Heart left ventricle (tissue), 13 donors: ENCODE measurements around the gene GNPTG.

Source experiments
- POLR2A ChIP-seq, 2 donors: fragments of 450-650 bp; IDR thresholded peaks; one replicate each; pipeline ENCODE4 v1.6.1; 2017; ENCODE audit warnings: antibody characterized with exemption in 2 of 2, mild to moderate bottlenecking in 2 of 2, moderate library complexity in 2 of 2
- TF ChIP-seq, protein P1 (sequence below), 12 donors: fragments of 200-600 bp; sonication (generic) in 4 of 12; IDR thresholded peaks; one replicate each; pipeline versions ENCODE4 v1.5.0 to v1.8.0; 2018 to 2022; ENCODE audit warnings: antibody characterized with exemption in 12 of 12, mild to moderate bottlenecking in 5 of 12
- donor health status: ischemic (EF 13 %, LVEDD 7.1; RV severe dilation, severe dysfunction).
- donor health status: DM: no; HTN: yes; CAD: no.
- donor health status: DM: no; HTN: no; CAD: no.
- donor health status: ischemic (EF 25% LVEDD 6.9; RV normal size, moderate dysfunction).
- donor health status: ischemic (EF 25% LVEDD 5.7; RV mildly dilated, moderate dysfunction).
- donor health status: ischemic (EF 35%, LVEDD 5.7; RV mildly dilated, moderate dysfunction).
- donor health status: nonischemic (EF 11% LVEDD 7.7; RV severe dilation, severe dysfunction).
- donor health status: DM: yes; HTN: yes; CAD: no.
- donor health status: PGD.
- donor health status: ischemic (EF 29% LVEDD 5.4; RV normal size, mild dysfunction).
- donor health status: nonischemic (EF 23%, LVEDD 6.1; RV moderate dilation, normal function).

GRCh38 chr16:1305823-1306222, 45.9 kb upstream of the GNPTG start:
- TF ChIP-seq, protein P1, sequence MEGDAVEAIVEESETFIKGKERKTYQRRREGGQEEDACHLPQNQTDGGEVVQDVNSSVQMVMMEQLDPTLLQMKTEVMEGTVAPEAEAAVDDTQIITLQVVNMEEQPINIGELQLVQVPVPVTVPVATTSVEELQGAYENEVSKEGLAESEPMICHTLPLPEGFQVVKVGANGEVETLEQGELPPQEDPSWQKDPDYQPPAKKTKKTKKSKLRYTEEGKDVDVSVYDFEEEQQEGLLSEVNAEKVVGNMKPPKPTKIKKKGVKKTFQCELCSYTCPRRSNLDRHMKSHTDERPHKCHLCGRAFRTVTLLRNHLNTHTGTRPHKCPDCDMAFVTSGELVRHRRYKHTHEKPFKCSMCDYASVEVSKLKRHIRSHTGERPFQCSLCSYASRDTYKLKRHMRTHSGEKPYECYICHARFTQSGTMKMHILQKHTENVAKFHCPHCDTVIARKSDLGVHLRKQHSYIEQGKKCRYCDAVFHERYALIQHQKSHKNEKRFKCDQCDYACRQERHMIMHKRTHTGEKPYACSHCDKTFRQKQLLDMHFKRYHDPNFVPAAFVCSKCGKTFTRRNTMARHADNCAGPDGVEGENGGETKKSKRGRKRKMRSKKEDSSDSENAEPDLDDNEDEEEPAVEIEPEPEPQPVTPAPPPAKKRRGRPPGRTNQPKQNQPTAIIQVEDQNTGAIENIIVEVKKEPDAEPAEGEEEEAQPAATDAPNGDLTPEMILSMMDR (IDR thresholded peaks at IDR 0.05): no peak
- TF ChIP-seq POLR2A (IDR thresholded peaks at IDR 0.05): no peak
